Measurements from ENCODE around the gene DTNB.

Gene DTNB

GRCh38 chr2:25383806-25384205 is 289.6 kb downstream of the DTNB start:
- DNase-seq (ENCODE audit: low read depth): no peak
- TF ChIP-seq, protein P1, sequence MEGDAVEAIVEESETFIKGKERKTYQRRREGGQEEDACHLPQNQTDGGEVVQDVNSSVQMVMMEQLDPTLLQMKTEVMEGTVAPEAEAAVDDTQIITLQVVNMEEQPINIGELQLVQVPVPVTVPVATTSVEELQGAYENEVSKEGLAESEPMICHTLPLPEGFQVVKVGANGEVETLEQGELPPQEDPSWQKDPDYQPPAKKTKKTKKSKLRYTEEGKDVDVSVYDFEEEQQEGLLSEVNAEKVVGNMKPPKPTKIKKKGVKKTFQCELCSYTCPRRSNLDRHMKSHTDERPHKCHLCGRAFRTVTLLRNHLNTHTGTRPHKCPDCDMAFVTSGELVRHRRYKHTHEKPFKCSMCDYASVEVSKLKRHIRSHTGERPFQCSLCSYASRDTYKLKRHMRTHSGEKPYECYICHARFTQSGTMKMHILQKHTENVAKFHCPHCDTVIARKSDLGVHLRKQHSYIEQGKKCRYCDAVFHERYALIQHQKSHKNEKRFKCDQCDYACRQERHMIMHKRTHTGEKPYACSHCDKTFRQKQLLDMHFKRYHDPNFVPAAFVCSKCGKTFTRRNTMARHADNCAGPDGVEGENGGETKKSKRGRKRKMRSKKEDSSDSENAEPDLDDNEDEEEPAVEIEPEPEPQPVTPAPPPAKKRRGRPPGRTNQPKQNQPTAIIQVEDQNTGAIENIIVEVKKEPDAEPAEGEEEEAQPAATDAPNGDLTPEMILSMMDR (conservative IDR thresholded peaks at IDR 0.05; ENCODE audit: low read depth, low read length): no peak
- no peak overlapping the region for H3K4me3 ChIP-seq (ENCODE audit: low read depth, low read length)

- no peak overlapping the region for H3K4me3 ChIP-seq (ENCODE audit: low read depth, low read length)
- TF ChIP-seq, protein P1 (conservative IDR thresholded peaks at IDR 0.05; ENCODE audit: low read depth, low read length): no peak
- no peak for DNase-seq (ENCODE audit: low read depth)
These were observed 291.9 kb downstream of the DTNB start for GRCh38 chr2:25381502-25381901.

GRCh38 chr2:25380586-25381375 is 292.6 kb downstream of the DTNB start:
- H3K4me3 ChIP-seq (ENCODE audit: low read depth, low read length): no peak overlapping the region
- TF ChIP-seq, protein P1 (conservative IDR thresholded peaks at IDR 0.05; ENCODE audit: low read depth, low read length): no peak
- no peak for DNase-seq (ENCODE audit: low read depth)

- H3K4me3 ChIP-seq (ENCODE audit: low read depth, low read length): no peak overlapping the region
- TF ChIP-seq, protein P1 (conservative IDR thresholded peaks at IDR 0.05; ENCODE audit: low read depth, low read length): no peak
- no peak for DNase-seq (ENCODE audit: low read depth)
These were observed 293.4 kb downstream of the DTNB start for GRCh38 chr2:25380023-25380422.

GRCh38 chr2:25379535-25379934 is 293.8 kb downstream of the DTNB start:
- no peak overlapping the region for H3K4me3 ChIP-seq (ENCODE audit: low read depth, low read length)
- DNase-seq (ENCODE audit: low read depth): no peak
- TF ChIP-seq, protein P1 (conservative IDR thresholded peaks at IDR 0.05; ENCODE audit: low read depth, low read length): no peak

- no peak overlapping the region for H3K4me3 ChIP-seq (ENCODE audit: low read depth, low read length)
- TF ChIP-seq, protein P1 (conservative IDR thresholded peaks at IDR 0.05; ENCODE audit: low read depth, low read length): no peak
- DNase-seq (ENCODE audit: low read depth): no peak
These were observed 294.5 kb downstream of the DTNB start for GRCh38 chr2:25378731-25379490.

All from choroid plexus epithelial cell (primary cell).